Measurements from ENCODE around the gene CTNNA3.

CTNNA3 gene

GRCh38 chr10:66244953-66245352 lies 1451.0 kb downstream of the CTNNA3 start:
- no peak for DNase-seq

DNA sequence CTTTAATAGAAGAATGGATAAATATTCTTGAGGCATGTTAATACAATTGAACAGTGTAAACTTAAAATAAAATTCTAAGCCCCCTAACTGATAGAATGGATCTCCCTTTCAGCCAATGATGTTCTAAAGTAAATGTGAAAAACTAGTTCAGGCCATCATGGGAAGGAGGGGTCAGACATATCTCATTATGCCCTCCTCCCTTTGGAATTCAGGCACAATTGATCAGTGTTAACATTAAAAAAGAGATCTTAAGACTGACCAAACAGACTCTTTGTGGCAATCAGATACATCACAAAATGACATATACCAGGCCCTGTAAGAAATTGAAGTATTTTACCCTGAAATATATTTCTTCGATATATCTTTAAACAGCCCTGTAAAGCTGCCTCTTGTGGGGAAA lies 1453.1 kb downstream of the CTNNA3 start:
- no peak for DNase-seq

DNA sequence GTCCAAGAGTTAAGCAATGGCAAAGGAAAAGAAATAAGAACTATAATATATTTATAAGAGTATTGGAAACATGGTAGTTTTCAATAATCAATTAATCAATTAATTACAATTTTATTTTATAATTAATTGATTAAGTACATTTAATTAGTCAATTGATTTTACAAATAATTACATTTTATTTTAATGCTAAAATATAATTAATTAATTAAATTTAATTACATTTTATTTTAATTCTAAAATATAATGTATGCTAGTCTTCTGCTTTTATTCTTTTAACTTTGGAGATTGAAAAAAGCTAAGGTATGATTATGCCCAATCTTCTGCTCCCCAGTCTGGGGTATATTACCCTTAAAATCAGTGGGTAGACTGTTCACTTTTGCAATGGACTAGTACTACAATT lies 1456.9 kb downstream of the CTNNA3 start:
- DNase-seq, result no peak

DNA sequence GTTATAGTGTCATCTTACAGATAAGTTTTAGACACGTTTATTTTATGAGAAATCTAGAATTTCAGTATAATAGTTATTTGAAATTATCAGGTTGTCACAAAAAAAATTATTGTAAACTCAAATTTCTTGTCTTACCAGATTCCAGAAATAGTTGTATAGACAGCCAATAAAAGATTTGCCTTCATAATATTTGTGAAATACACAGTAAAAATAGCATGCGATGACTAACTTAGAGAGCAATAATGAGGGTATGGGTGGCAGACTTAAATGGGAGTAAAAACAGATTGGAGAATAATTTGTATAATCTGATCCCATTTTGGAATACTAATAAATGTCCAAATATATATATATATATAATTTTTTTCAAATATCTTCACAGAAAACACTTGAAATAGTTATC lies 1457.7 kb downstream of the CTNNA3 start:
- no peak for DNase-seq

- DNase-seq, result no peak
Observed at GRCh38 chr10:66234872-66235271, 1461.1 kb downstream of the CTNNA3 start.

DNA sequence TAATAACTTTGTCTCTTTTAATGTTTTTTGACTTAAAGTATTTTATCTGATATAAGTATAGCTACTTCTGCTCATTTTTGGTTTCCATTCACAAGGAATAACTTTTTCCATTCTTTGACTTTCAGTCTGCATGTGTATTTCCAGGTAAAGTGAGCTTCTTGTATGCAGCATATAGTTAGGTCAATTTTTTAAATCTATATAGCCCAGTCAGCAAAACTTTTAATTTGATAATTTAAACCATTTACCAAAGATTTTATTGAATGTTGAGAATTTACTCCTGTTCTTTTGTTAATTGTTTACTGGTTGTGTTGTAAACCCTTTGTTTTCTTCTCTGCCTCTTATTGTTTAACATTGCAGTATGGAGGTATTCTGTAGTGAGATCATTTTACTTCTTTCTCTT lies 1467.1 kb downstream of the CTNNA3 start:
- DNase-seq, result no peak

GRCh38 chr10:66223656-66224055 lies 1472.3 kb downstream of the CTNNA3 start:
- DNase-seq, result no peak

DNA sequence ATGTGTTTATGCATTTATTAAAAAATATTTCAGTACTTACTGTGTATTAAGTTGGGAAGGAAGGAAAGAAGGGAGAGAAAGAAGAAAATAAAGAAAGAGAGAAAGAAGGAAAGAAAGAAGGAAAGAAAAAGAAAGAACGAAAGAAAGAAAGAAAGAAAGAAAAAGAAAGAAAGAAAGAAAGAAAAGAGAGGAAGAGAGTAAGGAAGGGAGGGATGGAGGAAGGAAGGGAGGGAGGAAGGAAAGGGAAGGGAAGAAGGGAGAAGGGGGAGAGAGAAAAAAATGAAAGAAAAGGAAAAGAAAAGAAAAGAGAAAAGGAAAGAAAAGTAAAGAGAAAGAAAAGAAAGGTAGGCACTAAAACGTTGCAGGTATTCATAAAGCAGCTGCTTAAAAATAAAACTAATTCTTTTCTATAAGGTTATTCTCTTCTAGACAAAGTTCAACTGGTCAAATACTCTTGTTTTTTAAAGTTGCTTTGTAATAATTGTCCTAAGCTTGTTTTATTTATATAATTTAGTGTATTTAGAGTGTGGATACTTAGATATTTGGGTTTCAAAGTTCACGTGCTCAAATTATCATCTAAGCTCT lies 1473.4 kb downstream of the CTNNA3 start:
- no peak for DNase-seq

GRCh38 chr10:66218981-66219587 lies 1476.9 kb downstream of the CTNNA3 start:
- no peak for DNase-seq

GRCh38 chr10:66218289-66218688 lies 1477.7 kb downstream of the CTNNA3 start:
- no peak for DNase-seq

GRCh38 chr10:66215920-66216319 lies 1480.1 kb downstream of the CTNNA3 start:
- no peak for DNase-seq

DNA sequence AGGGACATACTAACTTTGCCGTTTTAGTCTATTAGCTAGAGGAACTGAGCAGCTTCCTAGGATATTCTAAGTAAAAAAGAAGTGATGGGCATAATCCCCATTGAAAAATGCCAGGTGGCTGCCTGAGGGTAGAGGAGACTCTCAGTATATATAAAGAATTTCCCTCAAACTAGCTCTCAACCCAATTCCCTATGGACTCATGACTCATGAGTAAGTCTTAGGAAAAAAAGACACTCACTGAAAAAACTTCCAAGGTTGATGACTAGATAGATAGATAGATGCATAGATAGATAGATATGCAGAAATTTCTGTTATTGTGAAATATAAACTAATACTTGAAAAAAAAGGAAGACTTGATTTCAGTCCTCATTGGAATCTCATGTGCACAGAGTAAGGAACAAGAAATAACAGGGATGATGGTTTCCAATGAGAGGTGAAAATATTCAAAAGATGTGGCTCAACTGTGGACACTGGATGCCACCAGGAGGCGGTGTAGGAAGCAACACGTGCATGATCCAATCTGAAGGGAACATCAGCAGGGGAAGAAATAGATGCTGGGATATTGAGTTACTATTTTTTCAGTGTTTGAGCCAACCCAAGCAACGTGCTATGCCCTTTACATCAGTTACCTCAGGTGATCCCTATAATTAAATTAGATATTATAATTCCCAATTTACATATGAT lies 1481.1 kb downstream of the CTNNA3 start:
- DNase-seq, result no peak

DNA sequence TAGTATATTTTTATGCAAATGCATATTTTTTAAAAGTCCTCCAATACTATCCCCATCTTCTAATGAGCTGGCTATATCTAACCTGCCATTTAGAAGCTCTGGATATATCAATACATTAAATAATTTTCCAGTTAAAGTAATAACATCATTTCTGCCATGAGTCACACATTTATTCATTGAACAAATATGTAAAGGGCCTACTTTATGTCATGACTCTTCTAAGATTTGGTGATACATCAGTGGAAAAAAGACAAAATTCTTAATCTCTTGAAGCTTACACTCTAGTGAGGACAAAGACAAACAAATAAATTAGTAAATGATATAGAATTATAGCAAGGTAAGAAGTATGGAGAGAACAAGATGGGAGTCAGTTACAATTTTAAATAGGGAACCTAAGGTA lies 1487.0 kb downstream of the CTNNA3 start:
- DNase-seq, result no peak

DNA sequence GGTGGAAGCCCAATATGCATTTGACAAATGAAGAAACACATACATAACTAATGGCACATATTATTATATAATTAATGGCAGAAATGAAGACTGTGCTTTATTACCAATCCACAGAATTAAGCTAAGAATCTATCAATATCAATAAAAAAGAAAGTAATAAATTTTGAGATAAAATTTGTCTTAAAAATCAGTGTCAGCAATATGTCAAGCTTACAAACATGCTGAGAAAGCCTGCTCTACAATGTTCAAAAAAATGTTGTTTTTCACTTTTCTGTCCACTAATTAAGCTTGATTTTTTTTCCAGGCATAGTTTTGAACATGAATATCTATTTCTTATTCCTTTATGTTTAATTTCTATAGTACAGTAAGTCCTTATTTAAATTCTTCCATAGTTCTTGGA lies 1491.2 kb downstream of the CTNNA3 start:
- no peak for DNase-seq

DNA sequence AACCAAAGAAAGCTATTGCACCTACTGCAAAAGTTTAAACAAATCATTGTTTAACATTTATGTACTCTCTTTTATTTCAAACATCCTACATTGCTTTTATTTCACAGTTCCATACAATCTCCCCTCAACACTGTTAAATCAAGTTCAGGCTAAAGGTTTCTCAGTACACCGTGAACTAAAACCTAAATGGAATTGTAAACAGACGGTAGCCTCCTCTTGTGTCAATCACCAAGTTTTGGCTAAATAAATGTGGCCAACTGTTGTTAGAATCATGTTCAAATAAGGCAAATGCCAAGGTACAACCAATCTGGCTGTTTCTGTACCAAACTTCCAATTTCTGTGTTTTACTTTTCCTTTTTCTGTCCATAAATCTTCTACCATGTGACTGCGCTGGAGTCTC lies 1493.9 kb downstream of the CTNNA3 start:
- no peak for DNase-seq

- no peak for DNase-seq
Observed at GRCh38 chr10:66192162-66192831, 1503.7 kb downstream of the CTNNA3 start.

- DNase-seq, result no peak
Observed at GRCh38 chr10:66190413-66190812, 1505.6 kb downstream of the CTNNA3 start.

- DNase-seq, result no peak
Observed at GRCh38 chr10:66189271-66189670, 1506.7 kb downstream of the CTNNA3 start.

DNA sequence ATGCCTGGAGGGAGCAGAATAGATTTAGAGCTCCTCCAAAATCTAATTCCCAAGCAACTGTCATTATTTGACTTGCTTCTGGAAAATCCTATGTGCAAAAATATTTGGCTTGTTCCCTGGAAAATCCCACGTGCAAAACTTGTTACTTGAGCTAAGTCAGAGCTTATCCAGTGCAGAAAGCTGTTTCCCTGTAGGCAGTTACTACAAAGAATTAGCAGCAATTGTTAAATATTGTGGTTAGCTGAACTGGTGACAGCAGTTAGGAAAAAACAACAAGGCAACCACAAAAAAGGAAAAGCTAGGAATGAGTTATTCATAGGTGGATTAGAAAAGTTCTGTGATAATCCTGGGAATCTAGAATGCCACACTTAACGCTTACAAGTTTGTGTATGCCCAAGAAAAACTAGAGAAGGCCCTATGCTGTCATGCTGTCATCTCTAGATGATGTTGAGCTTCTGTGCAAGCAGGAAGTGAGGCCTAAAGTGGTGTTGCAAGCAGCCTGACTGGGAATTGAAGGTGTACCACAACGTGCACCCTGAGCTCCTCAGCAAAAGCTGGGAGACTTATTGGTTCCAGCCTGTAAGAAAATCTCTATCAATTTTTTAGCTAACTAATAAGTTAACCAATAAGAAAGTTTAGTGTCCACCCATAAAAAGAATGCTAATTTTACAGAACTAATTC lies 1508.8 kb downstream of the CTNNA3 start:
- DNase-seq, result no peak

- no peak for DNase-seq
Observed at GRCh38 chr10:66183028-66183427, 1513.0 kb downstream of the CTNNA3 start.

- DNase-seq, result no peak
Observed at GRCh38 chr10:66180581-66181318, 1515.2 kb downstream of the CTNNA3 start.

DNA sequence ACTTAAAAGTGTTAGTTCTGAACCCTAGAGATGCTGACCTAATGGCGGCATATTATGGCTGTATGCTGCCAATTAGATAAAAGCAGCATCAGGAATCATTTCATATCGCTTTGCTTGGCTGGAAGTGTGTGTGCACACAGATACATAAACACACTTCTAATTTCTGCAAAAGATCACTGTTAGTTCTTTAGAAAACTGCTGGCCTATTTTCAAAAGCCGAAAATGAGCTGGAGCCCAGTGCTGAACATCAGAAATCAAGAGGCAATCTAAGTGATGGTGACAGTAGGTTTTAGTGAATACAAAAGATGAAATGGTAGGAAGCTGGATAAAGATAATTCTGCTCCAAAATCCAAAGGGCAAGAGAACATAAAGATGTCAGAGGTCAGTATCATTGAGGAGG lies 1516.0 kb downstream of the CTNNA3 start:
- no peak for DNase-seq

GRCh38 chr10:66176772-66177171 lies 1519.2 kb downstream of the CTNNA3 start:
- DNase-seq, result no peak
